Smooth muscle cell of trachea (primary cell): ENCODE measurements around the gene CDK1. TPM values are rescaled to one million over a fixed set of nuclear protein-coding genes. Genes with fewer than 3 reads are reported as not detected.

ENCODE experiments used
- total RNA-seq: library from RNA; depleted of rRNA; stranded (reverse); fragments of >200 nt; gene quantifications from 2 replicates; pipeline ENCODE4 v1.2.1, GENCODE V29; 2014

CDK1 gene
- 2.5 and 52.1 TPM in 2 replicates for total RNA-seq

GRCh38 chr10:60778214-60778970, at the start of gene CDK1:
Gene CDK1 (plus strand): TSS chr10:60778478. CDS start chr10:60780166, 1,688 bp downstream.

Other genes with a start within 250 kb of the CDK1 start
- gene RHOBTB1, start 165.7 kb downstream of the CDK1 start, total RNA-seq: 15.3 and 16.0 TPM in 2 replicates